GM12891 (cell line): ENCODE data around the gene LASP1.

Experiments used
- DNase-seq: peaks from one replicate; pipeline ENCODE4 v3.0.0; 2011; ENCODE audit warnings: low spot score; ENCODE audit not compliant: insufficient read length
- FAIRE-seq: peaks from 2 replicates; lab custom pipeline; 2011; peaks lifted over from hg19 to GRCh38; lab: Jason Lieb, UNC
- PAX5 ChIP-seq: IDR thresholded peaks from 2 replicates; pipeline ENCODE4 v1.6.1; 2011; ENCODE audit warnings: low read length, moderate library complexity, mild to moderate bottlenecking; ENCODE audit not compliant: insufficient read depth, severe bottlenecking
- POLR2A ChIP-seq: IDR thresholded peaks from 2 replicates; pipeline ENCODE4 v1.6.1; 2011; ENCODE audit warnings: low read depth, low read length, control low read depth
- POLR2AphosphoS5 ChIP-seq: IDR thresholded peaks from 2 replicates; pipeline ENCODE4 v1.6.1; 2011; ENCODE audit warnings: low read depth, low read length, control low read depth
- POU2F2 ChIP-seq: IDR thresholded peaks from 2 replicates; pipeline ENCODE4 v1.6.1; 2011; ENCODE audit warnings: low read depth, mild to moderate bottlenecking, control low read depth, low read length, moderate library complexity
- SPI1 ChIP-seq: IDR thresholded peaks from 2 replicates; pipeline ENCODE4 v1.6.1; 2011; ENCODE audit warnings: low read depth, low read length, control low read depth
- TAF1 ChIP-seq: IDR thresholded peaks from 2 replicates; pipeline ENCODE4 v1.6.1; 2011; ENCODE audit warnings: low read depth, low read length, control low read depth

LASP1 gene

GRCh38 chr17:38958326-38958725 is 88.5 kb downstream of the LASP1 start:
- no peak for TF ChIP-seq POLR2A
- no peak for TF ChIP-seq POU2F2
- no peak for TF ChIP-seq TAF1
- no peak for TF ChIP-seq PAX5
- TF ChIP-seq POLR2AphosphoS5, result no peak
- TF ChIP-seq SPI1, result no peak
- DNase-seq (no peak), FAIRE-seq (no peak)

- no peak for FAIRE-seq
- TF ChIP-seq TAF1, result no peak
- TF ChIP-seq SPI1, result no peak
- TF ChIP-seq PAX5, result no peak
- no peak for TF ChIP-seq POLR2A
- TF ChIP-seq POU2F2, result no peak
- no peak for TF ChIP-seq POLR2AphosphoS5
- DNase-seq, result no peak
Observed at GRCh38 chr17:38958756-38959155, 88.9 kb downstream of the LASP1 start.

- TF ChIP-seq POU2F2 (no peak), PAX5 (no peak), POLR2AphosphoS5 (no peak), SPI1 (no peak), TAF1 (no peak), POLR2A (no peak)
Observed at GRCh38 chr17:38959508-38959907, 89.7 kb downstream of the LASP1 start.

GRCh38 chr17:38960402-38960801 is 90.5 kb downstream of the LASP1 start:
- TF ChIP-seq PAX5, result no peak
- TF ChIP-seq POLR2AphosphoS5, result no peak
- no peak for TF ChIP-seq POLR2A
- TF ChIP-seq SPI1, result no peak
- no peak for TF ChIP-seq TAF1
- no peak for TF ChIP-seq POU2F2
- no peak for DNase-seq
- no peak for FAIRE-seq

More at GRCh38 chr17:38959508-38959907, 89.7 kb downstream of the LASP1 start:
- no peak for FAIRE-seq
- no peak for DNase-seq

- TF ChIP-seq PAX5 (no peak), POLR2A (no peak), SPI1 (no peak), TAF1 (no peak), POU2F2 (no peak), POLR2AphosphoS5 (no peak)
- FAIRE-seq (no peak), DNase-seq (no peak)
Observed at GRCh38 chr17:38961413-38961812, 91.6 kb downstream of the LASP1 start.

- TF ChIP-seq TAF1 (no peak), SPI1 (no peak), POLR2A (no peak), POU2F2 (no peak), POLR2AphosphoS5 (no peak), PAX5 (no peak)
- DNase-seq (no peak), FAIRE-seq (no peak)
Observed at GRCh38 chr17:38967290-38967738, 97.5 kb downstream of the LASP1 start, which contains the start of gene FBXO47. TSS of gene FBXO47 (minus strand) at chr17:38967403. CDS start at chr17:38963025, 4,378 bp downstream.

GRCh38 chr17:38969281-38969680 is 99.4 kb downstream of the LASP1 start:
- no peak for DNase-seq
- TF ChIP-seq POLR2AphosphoS5 (no peak), POU2F2 (no peak), POLR2A (no peak), PAX5 (no peak), SPI1 (no peak), TAF1 (no peak)
- no peak for FAIRE-seq

- no peak for TF ChIP-seq PAX5
- no peak for TF ChIP-seq POLR2A
- no peak for TF ChIP-seq SPI1
- TF ChIP-seq POU2F2, result no peak
- TF ChIP-seq POLR2AphosphoS5, result no peak
- no peak for TF ChIP-seq TAF1
- no peak for DNase-seq
- no peak for FAIRE-seq
Observed at GRCh38 chr17:38970128-38970527, 100.3 kb downstream of the LASP1 start.

- TF ChIP-seq POLR2A, result no peak
- DNase-seq (no peak), FAIRE-seq (no peak)
Observed at GRCh38 chr17:38970804-38971203, 100.9 kb downstream of the LASP1 start.
